HCT116 (cell line): ENCODE measurements around the gene TEX26.

Experiments
- CEBPB ChIP-seq: IDR thresholded peaks from 2 replicates; pipeline ENCODE4 v1.6.1; 2012; ENCODE audit warnings: low read depth
- EGR1 ChIP-seq: IDR thresholded peaks from 2 replicates; pipeline ENCODE4 v1.6.1; 2012; ENCODE audit warnings: low read depth
- POLR2A ChIP-seq: IDR thresholded peaks from 2 replicates; pipeline ENCODE4 v1.7.0; 2011; ENCODE audit warnings: borderline replicate concordance; ENCODE audit not compliant: insufficient read depth, insufficient read length; ENCODE audit errors: extremely low read depth
- POLR2AphosphoS5 ChIP-seq: IDR thresholded peaks from 2 replicates; pipeline ENCODE4 v1.6.1; 2011; ENCODE audit warnings: mild to moderate bottlenecking, low read depth, low read length, moderate library complexity
- RAD21 ChIP-seq: IDR thresholded peaks from 2 replicates; pipeline ENCODE4 v1.6.1; 2012; ENCODE audit warnings: low read depth, mild to moderate bottlenecking
- TF ChIP-seq, protein P1 (sequence below), 3 experiments: fragments of 200-600 bp in 1 of 3; sonication (generic) in 1 of 3; IDR thresholded peaks in 2 of 3; conservative IDR thresholded peaks in 1 of 3; 2 replicates each; pipeline ENCODE4 v1.5.1; 2012 to 2017; ENCODE audit warnings: low read depth in 2 of 3, low read length in 2 of 3, antibody characterized with exemption in 1 of 3, borderline replicate concordance in 1 of 3, control low read depth in 1 of 3, mild to moderate bottlenecking in 1 of 3, mixed read lengths in 1 of 3, mixed run types in 1 of 3, moderate library complexity in 1 of 3; ENCODE audit not compliant: insufficient read depth in 1 of 3
- TF ChIP-seq, protein P2 (sequence below): IDR thresholded peaks from 2 replicates; pipeline ENCODE4 v1.6.1; 2012
- TF ChIP-seq, protein P3 (sequence below): IDR thresholded peaks from 2 replicates; pipeline ENCODE4 v1.6.1; 2012; ENCODE audit warnings: low read depth

DNA sequence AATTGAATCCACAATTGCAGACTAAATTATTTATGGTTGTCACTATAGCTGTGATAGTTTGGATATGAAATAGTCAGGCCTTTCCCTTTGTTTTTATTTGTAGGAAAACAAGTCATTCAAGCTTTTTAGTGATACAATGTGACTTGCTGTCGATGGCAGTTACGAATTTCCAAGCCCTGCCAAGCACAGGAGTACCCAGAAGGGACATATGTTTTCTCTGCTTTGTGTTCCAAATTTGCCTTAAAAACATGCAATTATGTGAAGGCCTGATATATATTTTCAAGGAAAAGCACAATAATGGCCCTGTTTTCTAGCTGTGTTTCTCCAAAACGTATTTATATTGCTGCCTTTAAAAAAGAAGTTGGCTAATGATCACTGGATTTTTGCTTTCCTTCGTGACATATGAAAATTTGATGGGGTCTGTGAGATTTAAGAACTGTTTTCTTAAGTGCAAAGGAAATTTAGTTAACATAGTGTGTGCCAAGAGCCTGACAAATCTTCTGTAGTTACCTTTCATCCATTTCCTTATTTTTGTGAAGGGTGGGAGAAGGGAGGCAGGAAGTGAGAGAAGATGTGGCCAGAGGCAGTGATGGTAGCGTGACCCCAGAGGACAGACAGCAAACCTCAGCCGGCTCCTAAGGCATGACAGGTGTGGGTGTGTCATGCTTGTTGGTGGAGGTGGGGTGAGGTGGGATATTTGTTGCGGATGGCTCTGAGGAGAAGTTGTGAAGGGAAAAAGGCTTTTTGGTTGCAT is 79.6 kb downstream of the TEX26 start:
- no peak for TF ChIP-seq POLR2A
- TF ChIP-seq, protein P1, sequence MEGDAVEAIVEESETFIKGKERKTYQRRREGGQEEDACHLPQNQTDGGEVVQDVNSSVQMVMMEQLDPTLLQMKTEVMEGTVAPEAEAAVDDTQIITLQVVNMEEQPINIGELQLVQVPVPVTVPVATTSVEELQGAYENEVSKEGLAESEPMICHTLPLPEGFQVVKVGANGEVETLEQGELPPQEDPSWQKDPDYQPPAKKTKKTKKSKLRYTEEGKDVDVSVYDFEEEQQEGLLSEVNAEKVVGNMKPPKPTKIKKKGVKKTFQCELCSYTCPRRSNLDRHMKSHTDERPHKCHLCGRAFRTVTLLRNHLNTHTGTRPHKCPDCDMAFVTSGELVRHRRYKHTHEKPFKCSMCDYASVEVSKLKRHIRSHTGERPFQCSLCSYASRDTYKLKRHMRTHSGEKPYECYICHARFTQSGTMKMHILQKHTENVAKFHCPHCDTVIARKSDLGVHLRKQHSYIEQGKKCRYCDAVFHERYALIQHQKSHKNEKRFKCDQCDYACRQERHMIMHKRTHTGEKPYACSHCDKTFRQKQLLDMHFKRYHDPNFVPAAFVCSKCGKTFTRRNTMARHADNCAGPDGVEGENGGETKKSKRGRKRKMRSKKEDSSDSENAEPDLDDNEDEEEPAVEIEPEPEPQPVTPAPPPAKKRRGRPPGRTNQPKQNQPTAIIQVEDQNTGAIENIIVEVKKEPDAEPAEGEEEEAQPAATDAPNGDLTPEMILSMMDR (IDR thresholded peaks at IDR 0.05 in 2 of 3, conservative IDR thresholded peaks at IDR 0.05 in 1 of 3; ENCODE audit: borderline replicate concordance in 1 of 3, insufficient read depth in 1 of 3, low read depth in 2 of 3, low read length in 2 of 3) = no peak
- TF ChIP-seq, protein P2, sequence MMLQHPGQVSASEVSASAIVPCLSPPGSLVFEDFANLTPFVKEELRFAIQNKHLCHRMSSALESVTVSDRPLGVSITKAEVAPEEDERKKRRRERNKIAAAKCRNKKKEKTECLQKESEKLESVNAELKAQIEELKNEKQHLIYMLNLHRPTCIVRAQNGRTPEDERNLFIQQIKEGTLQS = no peak
- no peak for TF ChIP-seq RAD21
- no peak for TF ChIP-seq CEBPB
- no peak for TF ChIP-seq POLR2AphosphoS5
- TF ChIP-seq, protein P3, sequence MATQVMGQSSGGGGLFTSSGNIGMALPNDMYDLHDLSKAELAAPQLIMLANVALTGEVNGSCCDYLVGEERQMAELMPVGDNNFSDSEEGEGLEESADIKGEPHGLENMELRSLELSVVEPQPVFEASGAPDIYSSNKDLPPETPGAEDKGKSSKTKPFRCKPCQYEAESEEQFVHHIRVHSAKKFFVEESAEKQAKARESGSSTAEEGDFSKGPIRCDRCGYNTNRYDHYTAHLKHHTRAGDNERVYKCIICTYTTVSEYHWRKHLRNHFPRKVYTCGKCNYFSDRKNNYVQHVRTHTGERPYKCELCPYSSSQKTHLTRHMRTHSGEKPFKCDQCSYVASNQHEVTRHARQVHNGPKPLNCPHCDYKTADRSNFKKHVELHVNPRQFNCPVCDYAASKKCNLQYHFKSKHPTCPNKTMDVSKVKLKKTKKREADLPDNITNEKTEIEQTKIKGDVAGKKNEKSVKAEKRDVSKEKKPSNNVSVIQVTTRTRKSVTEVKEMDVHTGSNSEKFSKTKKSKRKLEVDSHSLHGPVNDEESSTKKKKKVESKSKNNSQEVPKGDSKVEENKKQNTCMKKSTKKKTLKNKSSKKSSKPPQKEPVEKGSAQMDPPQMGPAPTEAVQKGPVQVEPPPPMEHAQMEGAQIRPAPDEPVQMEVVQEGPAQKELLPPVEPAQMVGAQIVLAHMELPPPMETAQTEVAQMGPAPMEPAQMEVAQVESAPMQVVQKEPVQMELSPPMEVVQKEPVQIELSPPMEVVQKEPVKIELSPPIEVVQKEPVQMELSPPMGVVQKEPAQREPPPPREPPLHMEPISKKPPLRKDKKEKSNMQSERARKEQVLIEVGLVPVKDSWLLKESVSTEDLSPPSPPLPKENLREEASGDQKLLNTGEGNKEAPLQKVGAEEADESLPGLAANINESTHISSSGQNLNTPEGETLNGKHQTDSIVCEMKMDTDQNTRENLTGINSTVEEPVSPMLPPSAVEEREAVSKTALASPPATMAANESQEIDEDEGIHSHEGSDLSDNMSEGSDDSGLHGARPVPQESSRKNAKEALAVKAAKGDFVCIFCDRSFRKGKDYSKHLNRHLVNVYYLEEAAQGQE = no peak
- no peak for TF ChIP-seq EGR1
